HCT116 (cell line): ENCODE measurements around the gene WDR59. TPM values are rescaled to one million over a fixed set of nuclear protein-coding genes. Genes with fewer than 3 reads are reported as not detected.

Experiments used
- ATAC-seq: fragments of 200-7000 bp; cut with Tn5 transposase; 2 replicates; pipeline ENCODE4 v1.9.1; 2020; ENCODE audit warnings: mild to moderate bottlenecking, moderate library complexity
- BruUV-seq: library from RNA; stranded (reverse); fragments of 400-500 nt; replicated peaks from 2 replicates; lab custom pipeline; 2021; lab: Mats Ljungman, UMichigan
- CTCF ChIA-PET: fragments of 300-600 bp; sonication (Branson Sonifier 250); formaldehyde crosslinking; loops from one replicate; lab custom pipeline; 2021; ENCODE audit warnings: antibody characterized with exemption; lab: Charles Lee
- POLR2A ChIA-PET: fragments of 300-600, 350-600 bp; sonication (Branson Sonifier 250); formaldehyde crosslinking; loops from one replicate; lab custom pipeline; 2021; ENCODE audit warnings: antibody characterized with exemption; lab: Charles Lee
- RAD21 ChIA-PET, 2 experiments: fragments of 300-600 bp; sonication (Branson Sonifier 250); formaldehyde crosslinking; loops; one replicate each; lab custom pipeline; 2023; ENCODE audit warnings: low total read pairs in 2 of 2; ENCODE audit not compliant: uncharacterized antibody in 2 of 2, unreplicated experiment in 2 of 2, low non-redundant PET in 1 of 2; lab: Charles Lee
- DNase-seq: peaks from one replicate; pipeline ENCODE4 v3.0.0-alpha.2; 2010; ENCODE audit warnings: low read depth, low spot score
- H2AFZ ChIP-seq: fragments of 200-600 bp; shearing (Covaris generic), sonication (generic); 2 replicates; pipeline ENCODE4 v1.6.1; 2017; ENCODE audit warnings: low read depth, mixed run types, mixed read lengths, antibody characterized with exemption, low read length; ENCODE audit not compliant: poor library complexity, severe bottlenecking
- H3K27ac ChIP-seq: 2 replicates; pipeline ENCODE4 v1.5.1; 2012; ENCODE audit warnings: low read depth, low read length
- H3K27me3 ChIP-seq: fragments of 200-600 bp; sonication (generic); 2 replicates; pipeline ENCODE4 v1.6.1; 2016; ENCODE audit warnings: mixed run types, low read length, mixed read lengths; ENCODE audit not compliant: insufficient read depth
- H3K36me3 ChIP-seq, 2 experiments: fragments of 200-500 bp in 1 of 2; fragments of 200-600 bp in 1 of 2; sonication (Bioruptor generic) in 1 of 2; sonication (generic) in 1 of 2; 2 replicates each; pipeline versions ENCODE4 v1.5.1 to v1.6.1; 2014 to 2016; ENCODE audit warnings: low read length in 2 of 2, inconsistent platforms in 1 of 2, mixed read lengths in 1 of 2, mixed run types in 1 of 2; ENCODE audit not compliant: insufficient read depth in 2 of 2, control insufficient read depth in 1 of 2
- H3K4me1 ChIP-seq, 2 experiments: fragments of 200-600 bp in 1 of 2; sonication (generic) in 1 of 2; 2 replicates each; pipeline versions ENCODE4 v1.5.1 to v1.6.1; 2012 to 2017; ENCODE audit warnings: low read length in 2 of 2, inconsistent platforms in 1 of 2, mild to moderate bottlenecking in 1 of 2, mixed read lengths in 1 of 2, mixed run types in 1 of 2, moderate library complexity in 1 of 2; ENCODE audit not compliant: insufficient read depth in 2 of 2, control insufficient read depth in 1 of 2
- H3K4me2 ChIP-seq: fragments of 200-600 bp; sonication (generic); 2 replicates; pipeline ENCODE4 v1.6.1; 2017; ENCODE audit warnings: mixed run types, low read length, mixed read lengths
- H3K4me3 ChIP-seq, 2 experiments: fragments of 200-600 bp in 1 of 2; sonication (generic) in 1 of 2; replicated peaks in 1 of 2; 2 replicates each; pipeline ENCODE4 v1.5.1; 2011 to 2016; ENCODE audit warnings: low read length in 2 of 2, control low read depth in 1 of 2, low read depth in 1 of 2, mild to moderate bottlenecking in 1 of 2, mixed read lengths in 1 of 2, mixed run types in 1 of 2
- H3K79me2 ChIP-seq: fragments of 200-600 bp; sonication (generic); 2 replicates; pipeline ENCODE4 v1.6.1; 2017; ENCODE audit warnings: mild to moderate bottlenecking, mixed run types, low read length, moderate library complexity, mixed read lengths; ENCODE audit not compliant: insufficient read depth
- H3K9ac ChIP-seq: fragments of 200-600 bp; sonication (generic); 2 replicates; pipeline ENCODE4 v1.6.1; 2016; ENCODE audit warnings: low read length, mixed read lengths
- H3K9me2 ChIP-seq: fragments of 200-600 bp; sonication (generic), shearing (Covaris generic); 2 replicates; pipeline ENCODE4 v1.6.1; 2017; ENCODE audit warnings: mixed run types, mild to moderate bottlenecking, moderate library complexity; ENCODE audit not compliant: insufficient read depth
- H3K9me3 ChIP-seq, 2 experiments: fragments of 200-500 bp in 1 of 2; fragments of 200-600 bp in 1 of 2; sonication (Bioruptor generic) in 1 of 2; sonication (generic) in 1 of 2; 2 replicates each; pipeline ENCODE4 v1.6.1; 2014 to 2017; ENCODE audit warnings: low read length in 2 of 2, mixed read lengths in 2 of 2, inconsistent platforms in 1 of 2, low read depth in 1 of 2, mild to moderate bottlenecking in 1 of 2, mixed run types in 1 of 2, moderate library complexity in 1 of 2; ENCODE audit not compliant: control insufficient read depth in 1 of 2, insufficient read depth in 1 of 2
- H4K20me1 ChIP-seq: fragments of 200-600 bp; sonication (generic), shearing (Covaris generic); 2 replicates; pipeline ENCODE4 v1.6.1; 2017; ENCODE audit warnings: mixed run types, mild to moderate bottlenecking, moderate library complexity; ENCODE audit not compliant: insufficient read depth
- ATF3 ChIP-seq: IDR thresholded peaks from 2 replicates; pipeline ENCODE4 v1.6.1; 2012
- CBX3 ChIP-seq: IDR thresholded peaks from 2 replicates; pipeline ENCODE4 v1.6.1; 2012; ENCODE audit warnings: low read depth
- CEBPB ChIP-seq: IDR thresholded peaks from 2 replicates; pipeline ENCODE4 v1.6.1; 2012; ENCODE audit warnings: low read depth
- CTCF ChIP-seq, 3 experiments: fragments of 200-600 bp in 1 of 3; sonication (generic) in 1 of 3; IDR thresholded peaks in 2 of 3; conservative IDR thresholded peaks in 1 of 3; 2 replicates each; pipeline ENCODE4 v1.5.1; 2012 to 2017; ENCODE audit warnings: low read depth in 2 of 3, low read length in 2 of 3, antibody characterized with exemption in 1 of 3, borderline replicate concordance in 1 of 3, control low read depth in 1 of 3, mild to moderate bottlenecking in 1 of 3, mixed read lengths in 1 of 3, mixed run types in 1 of 3, moderate library complexity in 1 of 3; ENCODE audit not compliant: insufficient read depth in 1 of 3
- EGR1 ChIP-seq: IDR thresholded peaks from 2 replicates; pipeline ENCODE4 v1.6.1; 2012; ENCODE audit warnings: low read depth
- ELF1 ChIP-seq: IDR thresholded peaks from 2 replicates; pipeline ENCODE4 v1.6.1; 2012; ENCODE audit warnings: low read depth, borderline replicate concordance
- EZH2 ChIP-seq: fragments of 200-600 bp; sonication (generic); IDR thresholded peaks from 2 replicates; pipeline ENCODE4 v1.6.1; 2017; ENCODE audit warnings: antibody characterized with exemption, mixed run types
- EZH2phosphoT487 ChIP-seq: fragments of 200-600 bp; IDR thresholded peaks from 2 replicates; pipeline ENCODE4 v1.6.1; 2018; ENCODE audit warnings: antibody characterized with exemption, borderline replicate concordance
- JUND ChIP-seq: IDR thresholded peaks from 2 replicates; pipeline ENCODE4 v1.6.1; 2012
- POLR2A ChIP-seq: IDR thresholded peaks from 2 replicates; pipeline ENCODE4 v1.7.0; 2011; ENCODE audit warnings: borderline replicate concordance; ENCODE audit not compliant: insufficient read depth, insufficient read length; ENCODE audit errors: extremely low read depth
- RAD21 ChIP-seq: IDR thresholded peaks from 2 replicates; pipeline ENCODE4 v1.6.1; 2012; ENCODE audit warnings: low read depth, mild to moderate bottlenecking
- REST ChIP-seq: IDR thresholded peaks from 2 replicates; pipeline ENCODE4 v1.6.1; 2012; ENCODE audit warnings: low read depth
- SIN3A ChIP-seq: IDR thresholded peaks from 2 replicates; pipeline ENCODE4 v1.6.1; 2012; ENCODE audit warnings: low read depth
- SP1 ChIP-seq: IDR thresholded peaks from 2 replicates; pipeline ENCODE4 v1.6.1; 2012; ENCODE audit warnings: low read depth
- SRF ChIP-seq: IDR thresholded peaks from 2 replicates; pipeline ENCODE4 v1.6.1; 2012; ENCODE audit warnings: low read depth
- TCF7L2 ChIP-seq: IDR thresholded peaks from 2 replicates; pipeline ENCODE4 v1.7.0; 2011; ENCODE audit warnings: borderline replicate concordance, inconsistent platforms; ENCODE audit not compliant: insufficient read depth, insufficient read length; ENCODE audit errors: extremely low read depth
- YY1 ChIP-seq: IDR thresholded peaks from 2 replicates; pipeline ENCODE4 v1.6.1; 2011; ENCODE audit warnings: low read length, low read depth, moderate library complexity, mild to moderate bottlenecking; ENCODE audit not compliant: insufficient replicate concordance; ENCODE audit errors: extremely low read depth
- ZFX ChIP-seq: fragments of 450-650 bp; IDR thresholded peaks from 2 replicates; pipeline ENCODE4 v1.6.1; 2017
- ZNF274 ChIP-seq: fragments of 200-500 bp; sonication (Bioruptor generic); IDR thresholded peaks from 2 replicates; pipeline ENCODE4 v1.6.1; 2014; ENCODE audit warnings: mild to moderate bottlenecking, low read depth, low read length, inconsistent platforms
- intact Hi-C: fragments of 100-400 bp; cut with micrococcal nuclease; formaldehyde crosslinking; loops from 2 replicates; pipeline ENCODE4 v1.10.0; 2022
- total RNA-seq: library from RNA; stranded (reverse); gene quantifications from one replicate; pipeline ENCODE4 v1.2.1, GENCODE V29; 2021; ENCODE audit not compliant: unreplicated experiment
- TF ChIP-seq, protein P1 (sequence below): IDR thresholded peaks from 2 replicates; pipeline ENCODE4 v1.6.1; 2011; ENCODE audit warnings: mild to moderate bottlenecking, low read length, moderate library complexity; ENCODE audit not compliant: insufficient replicate concordance; ENCODE audit errors: extremely low read depth

Gene WDR59
- total RNA-seq, 1 experiment from 2014 or later, result 96.9 TPM

DNA sequence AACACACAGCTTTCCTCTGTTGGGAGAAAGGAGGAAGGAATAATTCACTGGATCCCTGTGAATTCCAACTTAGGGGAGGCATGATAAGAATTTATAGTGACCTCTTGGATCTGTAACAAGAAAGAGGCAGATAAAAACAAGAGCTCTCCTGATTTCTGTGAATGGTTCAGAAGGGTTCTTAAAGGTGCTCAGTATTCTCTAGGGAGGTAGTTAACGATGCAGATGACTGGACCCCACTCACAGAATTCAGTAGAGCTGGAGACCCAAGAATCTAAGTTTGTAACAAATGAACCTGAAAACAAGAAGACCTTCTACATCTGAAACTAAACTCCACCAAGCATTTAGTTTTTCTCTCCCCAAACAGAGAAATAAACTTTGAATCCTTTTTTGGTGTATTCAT, 22.5 kb upstream of the WDR59 start:
- CTCF ChIA-PET, result interaction anchor here (1.5 to 2.5 kb wide), 2 partner anchors 9 to 104 kb away, joined by 6 to 10 read pairs; partner anchors contain the start of gene ZNRF1
- H3K9ac ChIP-seq, result no peak overlapping the region
- H3K36me3 ChIP-seq, result 0 out of 4 replicates have a peak, but pooled peaks cover 0 to 7% of the 10 kb centered on the region in 2 experiments
- ATAC-seq (no peak), DNase-seq (no peak)
- no peaks in the 10 kb centered on the region for H3K27me3 ChIP-seq
- no peaks in the 10 kb centered on the region for H3K9me3 ChIP-seq
- POLR2A ChIA-PET, result no interaction called here
- no peak overlapping the region for H3K4me2 ChIP-seq
- intact Hi-C loops, result no loop called here
- no peak overlapping the region for H3K27ac ChIP-seq
- peaks cover 41 to 53% of the 10 kb centered on the region in 2 experiments for H3K4me1 ChIP-seq
- no peak overlapping the region for H3K4me3 ChIP-seq
- BruUV-seq, result no TSS peak
- no peaks in the 10 kb centered on the region for H4K20me1 ChIP-seq
- no peak overlapping the region for H2AFZ ChIP-seq
- RAD21 ChIA-PET, result no interaction called here
- TF ChIP-seq POLR2A, result no peak
- TF ChIP-seq JUND, result no peak
- no peak for TF ChIP-seq EGR1
- TF ChIP-seq SP1, result no peak
- TF ChIP-seq CBX3, result no peak
- TF ChIP-seq ATF3, result no peak
- TF ChIP-seq SIN3A, result no peak
- no peak for TF ChIP-seq SRF
- TF ChIP-seq CEBPB, result no peak
- no peak for TF ChIP-seq ELF1
- TF ChIP-seq TCF7L2, result no peak
- no peak for TF ChIP-seq CTCF (IDR thresholded peaks at IDR 0.05 in 2 of 3, conservative IDR thresholded peaks at IDR 0.05 in 1 of 3; ENCODE audit: borderline replicate concordance in 1 of 3, insufficient read depth in 1 of 3, low read depth in 2 of 3, low read length in 2 of 3)
- no peak for TF ChIP-seq YY1
- TF ChIP-seq REST, result no peak
- TF ChIP-seq ZFX, result no peak
- no peak for TF ChIP-seq EZH2
- TF ChIP-seq EZH2phosphoT487, result no peak
- no peak for TF ChIP-seq ZNF274
- no peak for TF ChIP-seq RAD21
- TF ChIP-seq, protein P1, sequence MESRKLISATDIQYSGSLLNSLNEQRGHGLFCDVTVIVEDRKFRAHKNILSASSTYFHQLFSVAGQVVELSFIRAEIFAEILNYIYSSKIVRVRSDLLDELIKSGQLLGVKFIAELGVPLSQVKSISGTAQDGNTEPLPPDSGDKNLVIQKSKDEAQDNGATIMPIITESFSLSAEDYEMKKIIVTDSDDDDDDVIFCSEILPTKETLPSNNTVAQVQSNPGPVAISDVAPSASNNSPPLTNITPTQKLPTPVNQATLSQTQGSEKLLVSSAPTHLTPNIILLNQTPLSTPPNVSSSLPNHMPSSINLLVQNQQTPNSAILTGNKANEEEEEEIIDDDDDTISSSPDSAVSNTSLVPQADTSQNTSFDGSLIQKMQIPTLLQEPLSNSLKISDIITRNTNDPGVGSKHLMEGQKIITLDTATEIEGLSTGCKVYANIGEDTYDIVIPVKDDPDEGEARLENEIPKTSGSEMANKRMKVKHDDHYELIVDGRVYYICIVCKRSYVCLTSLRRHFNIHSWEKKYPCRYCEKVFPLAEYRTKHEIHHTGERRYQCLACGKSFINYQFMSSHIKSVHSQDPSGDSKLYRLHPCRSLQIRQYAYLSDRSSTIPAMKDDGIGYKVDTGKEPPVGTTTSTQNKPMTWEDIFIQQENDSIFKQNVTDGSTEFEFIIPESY, result no peak
- peaks cover 92% of the 10 kb centered on the region for H3K79me2 ChIP-seq
- no peaks in the 10 kb centered on the region for H3K9me2 ChIP-seq
